Fibroblast of lung (primary cell): ENCODE measurements around the gene STRA8. TPM values are rescaled to one million over a fixed set of nuclear protein-coding genes. Genes with fewer than 3 reads are reported as not detected.

Experiments used
- DNase-seq, 2 donors: peaks; one replicate each; pipeline versions ENCODE4 v3.0.0 to v3.0.0-alpha.2; 2010; ENCODE audit warnings: low read depth in 2 of 2
- H2AFZ ChIP-seq: 2 replicates; pipeline ENCODE4 v1.5.1; 2012; ENCODE audit warnings: low read length, control low read depth, inconsistent platforms
- H3K27ac ChIP-seq: 2 replicates; pipeline ENCODE4 v1.5.1; 2011; ENCODE audit warnings: low read length, control low read depth; ENCODE audit not compliant: insufficient read depth
- H3K27me3 ChIP-seq: 2 replicates; pipeline ENCODE4 v1.5.1; 2011; ENCODE audit warnings: mild to moderate bottlenecking, low read length; ENCODE audit not compliant: control insufficient read depth, insufficient read depth
- H3K36me3 ChIP-seq: 2 replicates; pipeline ENCODE4 v1.5.1; 2011; ENCODE audit warnings: low read length; ENCODE audit not compliant: control insufficient read depth, insufficient read depth
- H3K4me1 ChIP-seq: 2 replicates; pipeline ENCODE4 v1.5.1; 2011; ENCODE audit warnings: low read length; ENCODE audit not compliant: control insufficient read depth, insufficient read depth; ENCODE audit errors: extremely low read depth
- H3K4me2 ChIP-seq: 2 replicates; pipeline ENCODE4 v1.5.1; 2011; ENCODE audit warnings: low read length, control low read depth; ENCODE audit not compliant: insufficient read depth; ENCODE audit errors: extremely low read depth
- H3K4me3 ChIP-seq, 4 experiments: fragments of 200-600 bp in 1 of 4; sonication (generic) in 1 of 4; replicated peaks in 1 of 4; 2 replicates each; pipeline ENCODE4 v1.5.1; 2011 to 2016; ENCODE audit warnings: low read length in 4 of 4, low read depth in 3 of 4, mild to moderate bottlenecking in 3 of 4, control low read depth in 2 of 4, inconsistent platforms in 1 of 4, mixed read lengths in 1 of 4; ENCODE audit not compliant: insufficient read depth in 1 of 4; ENCODE audit errors: control extremely low read depth in 1 of 4
- H3K79me2 ChIP-seq: 2 replicates; pipeline ENCODE4 v1.5.1; 2012; ENCODE audit warnings: mild to moderate bottlenecking, low read length, inconsistent platforms; ENCODE audit not compliant: control insufficient read depth, insufficient read depth
- H3K9ac ChIP-seq: 2 replicates; pipeline ENCODE4 v1.5.1; 2011; ENCODE audit warnings: mild to moderate bottlenecking, low read length, control low read depth; ENCODE audit not compliant: insufficient read depth
- H3K9me3 ChIP-seq: 2 replicates; pipeline ENCODE4 v1.5.1; 2012; ENCODE audit warnings: low read depth, low read length; ENCODE audit not compliant: control insufficient read depth, insufficient read depth
- H4K20me1 ChIP-seq: 2 replicates; pipeline ENCODE4 v1.5.1; 2011; ENCODE audit warnings: low read length; ENCODE audit not compliant: control insufficient read depth, insufficient read depth; ENCODE audit errors: extremely low read depth
- CTCF ChIP-seq, 2 donors: IDR thresholded peaks in 1 of 2; conservative IDR thresholded peaks in 1 of 2; 1 replicate in 1 of 2; 2 replicates in 1 of 2; pipeline ENCODE4 v1.5.1; 2011 to 2012; ENCODE audit warnings: low read length in 2 of 2, control low read depth in 1 of 2, inconsistent platforms in 1 of 2, low read depth in 1 of 2, mild to moderate bottlenecking in 1 of 2
- EZH2 ChIP-seq: IDR thresholded peaks from 2 replicates; pipeline ENCODE4 v1.5.1; 2012; ENCODE audit warnings: low read length, control low read depth, mild to moderate bottlenecking; ENCODE audit errors: missing control alignments
- polyA plus RNA-seq, 2 donors: library from polyadenylated mRNA; depleted of rRNA in 1 of 2; stranded (reverse) in 1 of 2; unstranded in 1 of 2; fragments of >200 nt; gene quantifications; 2 replicates each; pipeline ENCODE4 v1.2.1, GENCODE V29; 2011 to 2012; ENCODE audit warnings: missing spikeins in 1 of 2
- total RNA-seq: library from RNA; depleted of rRNA; stranded (reverse); fragments of >200 nt; gene quantifications from 2 replicates; pipeline ENCODE4 v1.2.1, GENCODE V29; 2014

STRA8 gene
- total and polyA plus RNA-seq, 2 donors (not counting 1 experiment from before 2014, with no cell fraction given), result not detected

- no peak overlapping the region for H2AFZ ChIP-seq
- H3K9me3 ChIP-seq, result no peaks in the 10 kb centered on the region
- no peaks in the 10 kb centered on the region for H4K20me1 ChIP-seq
- TF ChIP-seq CTCF (conservative IDR thresholded peaks at IDR 0.05 in 1 of 2, IDR thresholded peaks at IDR 0.05 in 1 of 2; ENCODE audit: low read depth in 1 of 2, low read length in 2 of 2) (no peak), EZH2 (no peak)
- H3K4me2 ChIP-seq, result no peak overlapping the region
- H3K27ac ChIP-seq, result no peak overlapping the region
- H3K79me2 ChIP-seq, result no peaks in the 10 kb centered on the region
- H3K36me3 ChIP-seq, result no peaks in the 10 kb centered on the region
- H3K4me3 ChIP-seq, result no peak overlapping the region
- no peak for DNase-seq
- no peak overlapping the region for H3K9ac ChIP-seq
- peaks cover 3% of the 10 kb centered on the region for H3K27me3 ChIP-seq
- no peaks in the 10 kb centered on the region for H3K4me1 ChIP-seq
Observed at GRCh38 chr7:135235841-135236240, 2.2 kb downstream of the STRA8 start.

DNA sequence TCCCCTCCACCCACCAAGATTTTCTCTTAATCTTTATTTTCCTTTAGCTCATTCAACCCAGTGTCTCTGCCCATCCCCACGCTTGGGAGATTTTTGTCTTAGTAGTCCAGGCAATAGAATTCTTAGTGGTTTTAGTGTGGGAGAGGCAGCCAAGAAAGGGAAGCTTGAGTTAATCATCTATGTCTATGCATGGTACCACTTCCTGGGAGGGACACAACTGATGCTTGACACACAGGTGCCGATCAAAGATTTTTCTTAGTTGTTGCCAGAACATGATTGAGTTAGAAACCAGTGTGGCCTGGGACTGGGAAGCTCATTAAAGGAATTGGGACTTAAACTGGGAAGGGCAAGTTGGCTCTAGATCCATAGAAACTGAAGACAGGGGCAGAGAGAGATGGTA is 3.1 kb downstream of the STRA8 start:
- peak in 1 of 2 donors; percentile 39 for DNase-seq
- Histone ChIP-seq H3K4me1 (no peaks in the 10 kb centered on the region), H3K79me2 (no peaks in the 10 kb centered on the region), H3K27me3 (peaks cover 5% of the 10 kb centered on the region), H3K36me3 (no peaks in the 10 kb centered on the region), H3K27ac (no peak overlapping the region), H3K9me3 (no peaks in the 10 kb centered on the region), H3K9ac (no peak overlapping the region), H2AFZ (no peak overlapping the region), H3K4me3 (no peak overlapping the region), H3K4me2 (no peak overlapping the region), H4K20me1 (no peaks in the 10 kb centered on the region)
- no peak for TF ChIP-seq CTCF (conservative IDR thresholded peaks at IDR 0.05 in 1 of 2, IDR thresholded peaks at IDR 0.05 in 1 of 2; ENCODE audit: low read depth in 1 of 2, low read length in 2 of 2)
- no peak for TF ChIP-seq EZH2

- Histone ChIP-seq H3K9ac (no peak overlapping the region), H4K20me1 (no peaks in the 10 kb centered on the region), H3K27me3 (peaks cover 10% of the 10 kb centered on the region), H3K4me1 (no peaks in the 10 kb centered on the region), H2AFZ (no peak overlapping the region), H3K4me3 (no peak overlapping the region), H3K79me2 (no peaks in the 10 kb centered on the region), H3K4me2 (no peak overlapping the region), H3K27ac (no peak overlapping the region), H3K36me3 (no peaks in the 10 kb centered on the region), H3K9me3 (no peaks in the 10 kb centered on the region)
- no peak for TF ChIP-seq EZH2
- TF ChIP-seq CTCF (conservative IDR thresholded peaks at IDR 0.05 in 1 of 2, IDR thresholded peaks at IDR 0.05 in 1 of 2; ENCODE audit: low read depth in 1 of 2, low read length in 2 of 2), result peak; percentile 35 to 36
- DNase-seq, result no peak
Observed at GRCh38 chr7:135238112-135238744, 4.6 kb downstream of the STRA8 start.
